Measurements from ENCODE around the gene ATP2A1. TPM values are rescaled to one million over a fixed set of nuclear protein-coding genes. Genes with fewer than 3 reads are reported as not detected.
A peak's percentile ranks its signal among the peaks of the same experiment; 100 is the strongest.

ATP2A1 gene
- polyA plus RNA-seq, 2 donors: 0.25 to 0.69 TPM

DNA sequence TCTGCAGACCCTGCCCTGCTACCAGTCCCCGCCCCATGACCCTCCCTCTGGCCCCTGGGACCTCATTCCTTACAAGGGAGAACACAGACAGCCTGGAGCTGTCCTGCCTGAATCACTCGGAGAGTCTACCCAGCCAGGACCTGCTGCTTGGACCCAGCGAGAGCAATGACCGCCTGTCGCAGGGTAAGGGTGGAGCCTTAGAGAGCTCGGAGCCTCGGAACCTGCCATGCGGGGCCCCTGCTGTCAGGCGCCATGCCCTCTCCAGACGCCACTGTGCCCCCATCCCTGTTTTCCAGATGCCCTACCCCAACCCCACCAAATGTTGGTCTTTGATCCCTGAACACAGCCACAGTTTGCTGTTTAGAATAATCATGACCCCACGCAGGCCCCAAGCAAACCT is 9.1 kb upstream of the ATP2A1 start:
- Histone ChIP-seq H3K36me3 (ENCODE audit: control insufficient read depth in 2 of 2, insufficient read depth in 2 of 2, low read length in 1 of 2) (peaks cover 13 to 57% of the 10 kb centered on the region in 2 donors), H3K4me3 (ENCODE audit: low read depth in 1 of 2, low read length in 2 of 2) (no peak overlapping the region), H3K27me3 (ENCODE audit: control insufficient read depth in 1 of 2, insufficient read depth in 2 of 2, low read length in 2 of 2) (no peaks in the 10 kb centered on the region), H3K9me3 (ENCODE audit: control insufficient read depth in 2 of 2, insufficient read depth in 1 of 2, low read depth in 1 of 2, low read length in 1 of 2) (no peaks in the 10 kb centered on the region), H3K4me1 (ENCODE audit: control insufficient read depth in 2 of 2, insufficient read depth in 2 of 2, low read length in 1 of 2) (peaks cover 0 to 2% of the 10 kb centered on the region in 2 donors), H3K27ac (ENCODE audit: low read depth in 2 of 2, low read length in 1 of 2) (no peak overlapping the region)
- WGBS, 2 donors: 93 to 94% methylated on average over 11 of the region's 11 CpGs

DNA sequence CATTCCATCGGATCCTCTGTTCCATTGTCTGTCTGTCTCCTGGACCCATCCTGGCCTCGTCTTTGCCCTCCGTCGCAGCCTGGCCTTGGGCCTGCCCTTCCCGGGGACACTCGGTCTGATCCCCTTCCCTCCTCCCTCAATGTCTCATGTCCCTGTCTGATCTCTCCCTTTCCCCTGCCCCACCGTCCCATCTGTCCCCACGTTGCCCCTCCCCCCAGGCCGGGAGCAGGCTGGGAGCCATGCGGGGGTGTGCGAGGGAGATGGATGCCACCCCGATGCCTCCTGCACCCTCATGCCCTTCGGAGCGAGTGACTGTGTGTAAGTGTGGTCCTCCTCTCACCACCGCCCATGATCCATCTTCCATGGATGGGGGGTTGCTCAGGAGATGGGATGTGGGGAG is 5.3 kb upstream of the ATP2A1 start:
- Histone ChIP-seq H3K36me3 (ENCODE audit: control insufficient read depth in 2 of 2, insufficient read depth in 2 of 2, low read length in 1 of 2) (peaks cover 7 to 41% of the 10 kb centered on the region in 2 donors), H3K27me3 (ENCODE audit: control insufficient read depth in 1 of 2, insufficient read depth in 2 of 2, low read length in 2 of 2) (no peaks in the 10 kb centered on the region), H3K4me1 (ENCODE audit: control insufficient read depth in 2 of 2, insufficient read depth in 2 of 2, low read length in 1 of 2) (no peaks in the 10 kb centered on the region), H3K27ac (ENCODE audit: low read depth in 2 of 2, low read length in 1 of 2) (no peak overlapping the region), H3K4me3 (ENCODE audit: low read depth in 1 of 2, low read length in 2 of 2) (no peak overlapping the region), H3K9me3 (ENCODE audit: control insufficient read depth in 2 of 2, insufficient read depth in 1 of 2, low read depth in 1 of 2, low read length in 1 of 2) (no peaks in the 10 kb centered on the region)
- 87 to 89% methylated on average over 14 to 15 of the region's 15 CpGs for WGBS, 2 donors

DNA sequence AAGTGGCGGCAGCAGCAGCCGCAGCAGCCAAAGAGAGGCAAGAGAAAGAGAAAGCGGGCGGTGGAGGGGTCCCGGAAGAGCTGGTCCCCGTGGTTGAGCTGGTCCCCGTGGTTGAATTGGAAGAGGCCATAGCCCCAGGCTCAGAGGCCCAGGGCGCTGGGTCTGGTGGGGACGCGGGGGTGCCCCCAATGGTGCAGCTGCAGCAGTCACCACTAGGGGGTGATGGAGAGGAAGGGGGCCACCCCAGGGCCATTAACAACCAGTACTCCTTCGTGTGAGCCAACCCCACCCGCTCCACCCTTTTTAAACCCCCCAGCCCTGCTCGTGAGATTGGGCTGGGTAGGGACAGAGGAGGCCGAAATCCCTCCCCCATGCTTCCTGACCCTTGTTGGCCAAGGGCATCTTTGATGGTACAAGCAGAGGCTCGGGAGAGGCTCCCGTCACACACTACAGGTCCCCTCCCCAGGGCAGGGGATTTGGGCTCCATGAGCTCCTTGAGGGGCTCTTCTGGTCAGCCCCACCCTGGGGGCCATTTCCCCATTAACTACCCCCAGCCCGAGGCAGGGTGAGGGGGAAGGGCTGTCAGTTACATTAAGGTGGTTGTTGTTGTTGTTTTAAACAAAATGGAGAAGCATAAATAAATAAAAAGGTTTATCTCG is 4.6 kb upstream of the ATP2A1 start:
- Histone ChIP-seq H3K4me1 (ENCODE audit: control insufficient read depth in 2 of 2, insufficient read depth in 2 of 2, low read length in 1 of 2) (no peaks in the 10 kb centered on the region), H3K9me3 (ENCODE audit: control insufficient read depth in 2 of 2, insufficient read depth in 1 of 2, low read depth in 1 of 2, low read length in 1 of 2) (no peaks in the 10 kb centered on the region), H3K27me3 (ENCODE audit: control insufficient read depth in 1 of 2, insufficient read depth in 2 of 2, low read length in 2 of 2) (no peaks in the 10 kb centered on the region), H3K36me3 (ENCODE audit: control insufficient read depth in 2 of 2, insufficient read depth in 2 of 2, low read length in 1 of 2) (peaks cover 7 to 40% of the 10 kb centered on the region in 2 donors), H3K4me3 (ENCODE audit: low read depth in 1 of 2, low read length in 2 of 2) (no peak overlapping the region), H3K27ac (ENCODE audit: low read depth in 2 of 2, low read length in 1 of 2) (no peak overlapping the region)
- 86 to 87% methylated on average over 17 to 18 of the region's 18 CpGs for WGBS, 2 donors

DNA sequence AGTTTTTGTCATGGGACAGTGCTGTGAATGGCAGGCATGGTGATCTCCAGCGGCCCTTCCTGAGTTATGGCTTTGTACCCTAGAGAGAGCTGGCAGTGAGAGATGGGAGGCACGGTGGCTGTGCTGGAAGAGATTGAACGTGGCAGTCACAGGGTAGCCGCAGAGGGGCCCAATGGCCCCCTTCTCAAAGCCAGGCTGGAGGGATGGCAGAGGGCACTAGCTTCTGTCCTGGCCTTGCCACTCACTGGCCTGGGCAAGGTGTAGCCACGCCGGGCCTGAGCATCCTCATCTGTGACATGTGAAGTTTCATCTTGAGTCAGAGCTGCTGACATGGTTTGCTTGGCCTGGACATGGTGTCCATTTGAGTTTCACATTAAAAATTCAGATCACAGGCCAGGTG is 3.9 kb upstream of the ATP2A1 start:
- 93 to 94% methylated on average over 6 of the region's 6 CpGs for WGBS, 2 donors
- peaks cover 4 to 33% of the 10 kb centered on the region in 2 donors for H3K36me3 ChIP-seq (ENCODE audit: control insufficient read depth in 2 of 2, insufficient read depth in 2 of 2, low read length in 1 of 2)
- H3K27me3 ChIP-seq (ENCODE audit: control insufficient read depth in 1 of 2, insufficient read depth in 2 of 2, low read length in 2 of 2): no peaks in the 10 kb centered on the region
- no peak overlapping the region for H3K4me3 ChIP-seq (ENCODE audit: low read depth in 1 of 2, low read length in 2 of 2)
- H3K4me1 ChIP-seq (ENCODE audit: control insufficient read depth in 2 of 2, insufficient read depth in 2 of 2, low read length in 1 of 2): peaks cover 0 to 4% of the 10 kb centered on the region in 2 donors
- H3K27ac ChIP-seq (ENCODE audit: low read depth in 2 of 2, low read length in 1 of 2): no peak overlapping the region
- H3K9me3 ChIP-seq (ENCODE audit: control insufficient read depth in 2 of 2, insufficient read depth in 1 of 2, low read depth in 1 of 2, low read length in 1 of 2): no peaks in the 10 kb centered on the region

DNA sequence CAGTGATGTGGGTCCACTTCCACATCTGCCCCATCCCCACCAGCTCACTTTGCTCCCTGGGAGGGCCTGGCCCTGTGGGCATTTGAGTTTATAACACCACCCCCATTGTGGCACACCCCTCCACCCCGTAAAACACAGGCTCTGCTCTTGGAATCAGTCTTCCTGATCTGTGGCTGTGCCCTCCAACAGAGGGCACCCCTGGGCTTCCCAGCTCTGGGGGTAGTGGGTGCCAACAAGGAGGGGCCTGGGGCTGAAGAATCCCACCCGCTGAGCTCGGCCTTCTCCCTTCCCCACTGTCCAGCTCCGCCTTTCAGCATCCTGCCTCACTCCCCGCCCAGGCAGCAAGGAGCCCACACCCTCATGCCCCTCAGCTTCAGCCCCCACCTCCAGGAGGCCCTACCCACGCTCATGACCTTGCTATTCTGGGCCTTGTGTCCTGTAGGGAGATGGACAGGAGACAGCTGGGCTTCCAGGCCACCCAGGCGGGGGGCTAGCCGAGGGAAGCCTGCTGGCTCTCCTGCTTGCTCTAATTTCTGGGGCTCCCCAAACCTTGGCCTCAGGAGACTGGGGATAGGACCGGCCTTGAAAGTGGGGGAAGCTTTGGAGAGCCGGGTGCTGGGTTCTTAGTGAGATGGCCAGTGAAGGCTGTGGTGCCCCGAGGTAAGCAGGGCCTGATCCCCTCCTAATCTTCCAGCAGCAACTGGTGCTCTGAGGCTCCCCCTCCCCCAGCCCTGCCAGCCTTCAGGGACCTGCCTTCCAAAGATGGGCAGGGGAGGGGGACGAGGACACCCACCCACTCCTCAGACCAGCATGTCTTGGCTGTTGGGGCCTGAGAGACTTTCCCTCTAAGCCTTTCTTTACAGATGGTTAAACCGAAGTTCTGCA is 2.9 kb upstream of the ATP2A1 start:
- WGBS, 2 donors: 59 to 66% methylated on average over 12 to 13 of the region's 13 CpGs
- Histone ChIP-seq H3K36me3 (ENCODE audit: control insufficient read depth in 2 of 2, insufficient read depth in 2 of 2, low read length in 1 of 2) (peaks cover 2 to 23% of the 10 kb centered on the region in 2 donors), H3K27me3 (ENCODE audit: control insufficient read depth in 1 of 2, insufficient read depth in 2 of 2, low read length in 2 of 2) (no peaks in the 10 kb centered on the region), H3K9me3 (ENCODE audit: control insufficient read depth in 2 of 2, insufficient read depth in 1 of 2, low read depth in 1 of 2, low read length in 1 of 2) (no peaks in the 10 kb centered on the region), H3K4me1 (ENCODE audit: control insufficient read depth in 2 of 2, insufficient read depth in 2 of 2, low read length in 1 of 2) (peaks cover 0 to 9% of the 10 kb centered on the region in 2 donors), H3K4me3 (ENCODE audit: low read depth in 1 of 2, low read length in 2 of 2) (no peak overlapping the region), H3K27ac (ENCODE audit: low read depth in 2 of 2, low read length in 1 of 2) (no peak overlapping the region)

DNA sequence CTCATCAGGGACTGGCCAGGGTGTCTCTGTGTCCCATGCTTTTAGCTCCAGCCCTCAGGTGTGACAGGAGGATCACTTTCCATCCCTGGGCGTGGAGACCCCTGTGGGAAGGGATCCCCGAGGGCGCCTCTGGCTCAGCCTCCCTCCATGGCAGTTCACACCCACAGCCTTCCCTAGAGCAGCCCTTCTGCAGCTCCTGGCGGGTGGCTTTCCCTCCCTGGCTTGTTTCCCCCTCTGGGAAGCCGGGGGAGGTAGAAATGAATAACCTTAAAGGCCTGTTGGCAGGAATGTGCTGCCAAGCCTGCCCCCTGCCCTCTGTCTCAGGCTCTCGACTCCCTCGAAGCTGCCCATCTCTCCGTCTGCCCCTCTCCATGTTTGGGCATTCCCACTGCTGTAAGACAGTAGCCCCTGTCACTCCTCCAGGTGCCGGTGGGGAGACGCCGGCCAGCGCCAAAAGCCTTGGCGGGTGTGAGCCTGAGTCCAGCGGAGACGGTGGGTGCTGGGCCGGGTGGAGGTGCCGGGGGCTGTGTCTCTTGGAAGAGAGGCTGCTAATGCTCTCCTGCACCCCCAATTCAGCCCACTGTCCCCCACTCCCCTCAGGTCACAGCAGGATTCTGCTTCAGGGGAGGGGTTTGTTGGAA is 2.1 kb upstream of the ATP2A1 start:
- no peaks in the 10 kb centered on the region for H3K9me3 ChIP-seq (ENCODE audit: control insufficient read depth in 2 of 2, insufficient read depth in 1 of 2, low read depth in 1 of 2, low read length in 1 of 2)
- H3K4me1 ChIP-seq (ENCODE audit: control insufficient read depth in 2 of 2, insufficient read depth in 2 of 2, low read length in 1 of 2): peaks cover 0 to 12% of the 10 kb centered on the region in 2 donors
- WGBS, 2 donors: 51 to 60% methylated on average over 17 of the region's 17 CpGs

DNA sequence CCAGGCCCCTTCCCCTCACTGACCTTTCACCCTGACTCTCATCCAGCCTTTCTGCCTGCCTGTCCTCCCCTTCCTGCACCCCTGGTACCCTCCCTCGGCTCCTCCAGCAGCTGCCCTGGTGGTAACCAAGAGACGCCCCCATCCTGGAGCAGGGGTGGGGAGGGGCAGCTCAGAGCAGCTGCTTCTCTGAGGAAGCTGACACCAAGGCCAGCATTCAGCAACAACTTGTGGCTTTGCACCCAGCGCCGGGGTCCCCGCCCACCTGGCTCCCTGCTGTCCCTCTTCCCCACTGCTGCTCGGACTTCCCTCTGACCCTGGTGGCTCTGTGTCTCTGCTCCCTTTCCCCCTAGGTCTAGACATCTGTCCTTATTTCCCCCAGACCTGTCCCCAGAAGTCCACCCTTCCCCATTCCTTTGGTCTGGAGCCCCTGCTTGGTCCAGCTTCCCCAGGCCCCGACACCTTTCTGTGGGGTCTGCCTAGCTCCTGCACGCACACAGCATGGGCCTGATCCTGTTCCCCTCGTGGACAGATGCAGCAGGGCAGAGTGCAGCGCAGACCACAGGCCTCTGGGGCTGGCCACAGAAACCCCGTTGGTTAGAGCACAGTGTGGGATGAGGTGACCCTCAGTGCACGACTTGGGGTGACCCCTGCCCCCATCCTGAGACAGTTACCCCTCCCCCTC is 1.2 kb upstream of the ATP2A1 start:
- no peaks in the 10 kb centered on the region for H3K9me3 ChIP-seq (ENCODE audit: control insufficient read depth in 2 of 2, insufficient read depth in 1 of 2, low read depth in 1 of 2, low read length in 1 of 2)
- WGBS, 2 donors: 55 to 58% methylated on average over 12 of the region's 12 CpGs
- no peaks in the 10 kb centered on the region for H3K27me3 ChIP-seq (ENCODE audit: control insufficient read depth in 1 of 2, insufficient read depth in 2 of 2, low read length in 2 of 2)
- peaks cover 0 to 17% of the 10 kb centered on the region in 2 donors for H3K36me3 ChIP-seq (ENCODE audit: control insufficient read depth in 2 of 2, insufficient read depth in 2 of 2, low read length in 1 of 2)
- H3K4me1 ChIP-seq (ENCODE audit: control insufficient read depth in 2 of 2, insufficient read depth in 2 of 2, low read length in 1 of 2): peaks cover 0 to 12% of the 10 kb centered on the region in 2 donors
- H3K4me3 ChIP-seq (ENCODE audit: low read depth in 1 of 2, low read length in 2 of 2): no peak overlapping the region
- H3K27ac ChIP-seq (ENCODE audit: low read depth in 2 of 2, low read length in 1 of 2): no peak overlapping the region

More for the DNA sequence above, 2.1 kb upstream of the ATP2A1 start:
- H3K36me3 ChIP-seq (ENCODE audit: control insufficient read depth in 2 of 2, insufficient read depth in 2 of 2, low read length in 1 of 2): peaks cover 2 to 20% of the 10 kb centered on the region in 2 donors
- H3K27ac ChIP-seq (ENCODE audit: low read depth in 2 of 2, low read length in 1 of 2): no peak overlapping the region
- no peak overlapping the region for H3K4me3 ChIP-seq (ENCODE audit: low read depth in 1 of 2, low read length in 2 of 2)
- no peaks in the 10 kb centered on the region for H3K27me3 ChIP-seq (ENCODE audit: control insufficient read depth in 1 of 2, insufficient read depth in 2 of 2, low read length in 2 of 2)

DNA sequence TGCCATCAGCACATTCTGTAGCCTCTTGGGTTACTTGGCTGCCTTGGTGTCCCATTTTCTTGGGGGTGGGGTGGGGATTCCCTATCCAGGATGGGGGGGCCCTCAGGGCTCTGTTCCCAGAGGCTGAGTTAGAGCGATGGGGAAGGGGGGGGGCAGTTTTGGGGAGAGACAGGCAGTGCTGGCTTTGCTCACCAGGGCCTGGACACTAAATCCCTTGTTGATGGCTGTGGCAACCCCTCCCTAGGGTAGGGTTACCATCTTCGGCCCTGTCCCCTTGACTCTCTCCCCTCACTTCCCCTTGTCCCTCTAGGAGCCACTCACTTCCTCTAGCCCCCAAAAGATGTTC is 660 bp upstream of the ATP2A1 start:
- no peak overlapping the region for H3K27ac ChIP-seq (ENCODE audit: low read depth in 2 of 2, low read length in 1 of 2)
- no peaks in the 10 kb centered on the region for H3K9me3 ChIP-seq (ENCODE audit: control insufficient read depth in 2 of 2, insufficient read depth in 1 of 2, low read depth in 1 of 2, low read length in 1 of 2)
- peaks cover 0 to 12% of the 10 kb centered on the region in 2 donors for H3K4me1 ChIP-seq (ENCODE audit: control insufficient read depth in 2 of 2, insufficient read depth in 2 of 2, low read length in 1 of 2)
- H3K36me3 ChIP-seq (ENCODE audit: control insufficient read depth in 2 of 2, insufficient read depth in 2 of 2, low read length in 1 of 2): peaks cover 0 to 12% of the 10 kb centered on the region in 2 donors
- WGBS, 2 donors: 69 to 72% methylated on average over 2 of the region's 2 CpGs
- H3K27me3 ChIP-seq (ENCODE audit: control insufficient read depth in 1 of 2, insufficient read depth in 2 of 2, low read length in 2 of 2): peaks cover 0 to 3% of the 10 kb centered on the region in 2 donors
- H3K4me3 ChIP-seq (ENCODE audit: low read depth in 1 of 2, low read length in 2 of 2): no peak overlapping the region

DNA sequence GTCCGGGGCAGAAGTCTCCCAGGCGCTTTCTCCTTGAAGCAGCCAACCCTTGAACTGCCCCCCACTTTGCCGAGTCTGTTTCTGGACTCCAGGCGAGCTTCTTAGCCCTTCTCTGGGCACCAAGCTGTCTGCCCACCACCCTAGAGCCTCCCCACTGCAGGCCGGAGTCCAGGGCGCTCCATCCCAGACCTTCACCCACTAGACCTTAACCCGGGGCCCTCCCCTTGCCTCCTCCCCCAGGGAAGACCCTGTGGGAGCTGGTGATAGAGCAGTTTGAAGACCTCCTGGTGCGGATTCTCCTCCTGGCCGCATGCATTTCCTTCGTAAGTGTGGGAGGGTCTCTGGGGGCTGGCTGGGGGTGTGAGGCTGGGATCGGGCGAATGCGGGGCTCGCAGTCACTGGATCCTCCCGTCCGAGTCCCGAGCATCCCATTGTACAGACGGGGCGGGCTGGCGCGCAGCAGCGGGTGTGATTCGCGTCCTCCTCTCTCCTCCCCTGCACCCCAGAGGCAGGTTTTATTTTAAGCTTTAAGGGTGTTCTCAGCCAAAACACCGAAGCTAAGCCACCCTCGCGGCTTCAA is 1.1 kb downstream of the ATP2A1 start:
- H3K27ac ChIP-seq (ENCODE audit: low read depth in 2 of 2, low read length in 1 of 2): no peak overlapping the region
- peak overlapping the region; percentile 46 to 69 for H3K4me3 ChIP-seq (ENCODE audit: low read depth in 1 of 2, low read length in 2 of 2)
- WGBS, 2 donors: 2% methylated on average over 27 of the region's 27 CpGs
- H3K27me3 ChIP-seq (ENCODE audit: control insufficient read depth in 1 of 2, insufficient read depth in 2 of 2, low read length in 2 of 2): peaks cover 0 to 3% of the 10 kb centered on the region in 2 donors
- no peaks in the 10 kb centered on the region for H3K9me3 ChIP-seq (ENCODE audit: control insufficient read depth in 2 of 2, insufficient read depth in 1 of 2, low read depth in 1 of 2, low read length in 1 of 2)
- peaks cover 0 to 2% of the 10 kb centered on the region in 2 donors for H3K36me3 ChIP-seq (ENCODE audit: control insufficient read depth in 2 of 2, insufficient read depth in 2 of 2, low read length in 1 of 2)
- peaks cover 0 to 12% of the 10 kb centered on the region in 2 donors for H3K4me1 ChIP-seq (ENCODE audit: control insufficient read depth in 2 of 2, insufficient read depth in 2 of 2, low read length in 1 of 2)
